Activated B cell treated with CpG ODN at 0.5 μM for 24 hours (primary cell): Measurements from ENCODE around the gene SGCD. TPM values are rescaled to one million over a fixed set of nuclear protein-coding genes. Genes with fewer than 3 reads are reported as not detected.

Experiments used
- ATAC-seq: fragments of 200-7000 bp; cut with Tn5 transposase; one replicate; pipeline ENCODE4 v1.10.0; 2021; ENCODE audit warnings: low read depth, mild to moderate bottlenecking, moderate library complexity
- CTCF ChIA-PET: fragments of 350-600 bp; sonication (Branson Sonifier 250); formaldehyde crosslinking; loops from one replicate; lab custom pipeline; 2021; ENCODE audit warnings: antibody characterized with exemption; lab: Charles Lee
- POLR2A ChIA-PET: fragments of 350-600 bp; sonication (Branson Sonifier 250); formaldehyde crosslinking; loops from one replicate; lab custom pipeline; 2021; ENCODE audit warnings: antibody characterized with exemption; lab: Charles Lee
- DNase-seq: peaks from one replicate; pipeline ENCODE4 v3.0.0; 2022
- H3K27ac Mint-ChIP-seq: one replicate; pipeline ENCODE4 v1.8.0; 2020; ENCODE audit warnings: mixed read lengths
- H3K27me3 Mint-ChIP-seq: one replicate; pipeline ENCODE4 v1.8.0; 2021; ENCODE audit warnings: mixed read lengths
- H3K36me3 Mint-ChIP-seq: one replicate; pipeline ENCODE4 v1.8.0; 2021; ENCODE audit warnings: low read depth, mixed read lengths
- H3K4me1 Mint-ChIP-seq: one replicate; pipeline ENCODE4 v1.8.0; 2021; ENCODE audit warnings: mixed read lengths
- H3K4me3 Mint-ChIP-seq: one replicate; pipeline ENCODE4 v1.8.0; 2020; ENCODE audit warnings: mild to moderate bottlenecking, mixed read lengths
- H3K9me3 Mint-ChIP-seq: one replicate; pipeline ENCODE4 v1.8.0; 2020; ENCODE audit warnings: mixed read lengths
- intact Hi-C: fragments of 100-400 bp; cut with micrococcal nuclease; formaldehyde crosslinking; loops from one replicate; pipeline ENCODE4 v1.15.1; 2024
- total RNA-seq: library from RNA; stranded (reverse); gene quantifications from 2 replicates; pipeline ENCODE4 v1.2.3, GENCODE V29; 2022
- TF ChIP-seq, protein P1 (sequence below): fragments of 200-600 bp; IDR thresholded peaks from one replicate; pipeline ENCODE4 v1.8.0; 2022; ENCODE audit warnings: antibody characterized with exemption, mild to moderate bottlenecking

Gene SGCD
- total RNA-seq, 1 donor from 2014 or later = not detected

DNA sequence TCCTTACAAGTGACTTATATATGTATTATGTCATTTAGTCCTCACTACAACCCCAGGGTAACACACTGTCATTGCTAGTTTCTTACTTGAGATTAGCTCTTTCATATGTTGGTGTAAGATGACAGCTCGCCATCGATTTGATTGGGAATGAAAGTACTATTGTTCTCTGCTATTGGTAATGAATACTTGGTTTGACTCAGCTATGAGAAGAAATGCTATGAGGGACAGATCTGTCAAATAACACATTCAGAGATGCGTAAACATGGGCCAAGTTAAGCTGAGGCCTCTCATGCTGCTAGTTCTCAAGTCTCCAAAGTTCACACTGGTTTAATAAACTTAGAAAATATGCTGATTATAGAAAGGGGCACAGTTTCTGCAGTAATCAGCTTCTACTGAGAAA, 142.7 kb downstream of the SGCD start:
- TF ChIP-seq, protein P1, sequence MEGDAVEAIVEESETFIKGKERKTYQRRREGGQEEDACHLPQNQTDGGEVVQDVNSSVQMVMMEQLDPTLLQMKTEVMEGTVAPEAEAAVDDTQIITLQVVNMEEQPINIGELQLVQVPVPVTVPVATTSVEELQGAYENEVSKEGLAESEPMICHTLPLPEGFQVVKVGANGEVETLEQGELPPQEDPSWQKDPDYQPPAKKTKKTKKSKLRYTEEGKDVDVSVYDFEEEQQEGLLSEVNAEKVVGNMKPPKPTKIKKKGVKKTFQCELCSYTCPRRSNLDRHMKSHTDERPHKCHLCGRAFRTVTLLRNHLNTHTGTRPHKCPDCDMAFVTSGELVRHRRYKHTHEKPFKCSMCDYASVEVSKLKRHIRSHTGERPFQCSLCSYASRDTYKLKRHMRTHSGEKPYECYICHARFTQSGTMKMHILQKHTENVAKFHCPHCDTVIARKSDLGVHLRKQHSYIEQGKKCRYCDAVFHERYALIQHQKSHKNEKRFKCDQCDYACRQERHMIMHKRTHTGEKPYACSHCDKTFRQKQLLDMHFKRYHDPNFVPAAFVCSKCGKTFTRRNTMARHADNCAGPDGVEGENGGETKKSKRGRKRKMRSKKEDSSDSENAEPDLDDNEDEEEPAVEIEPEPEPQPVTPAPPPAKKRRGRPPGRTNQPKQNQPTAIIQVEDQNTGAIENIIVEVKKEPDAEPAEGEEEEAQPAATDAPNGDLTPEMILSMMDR = no peak
- peaks cover 3% of the 10 kb centered on the region for H3K27me3 Mint-ChIP-seq
- CTCF ChIA-PET = no interaction called here
- no peak overlapping the region for H3K27ac Mint-ChIP-seq
- ATAC-seq (no peak), DNase-seq (no peak)
- POLR2A ChIA-PET = no interaction called here
- H3K36me3 Mint-ChIP-seq = no peaks in the 10 kb centered on the region
- H3K4me3 Mint-ChIP-seq = no peak overlapping the region
- intact Hi-C loops = no loop called here
- no peaks in the 10 kb centered on the region for H3K9me3 Mint-ChIP-seq
- no peaks in the 10 kb centered on the region for H3K4me1 Mint-ChIP-seq

- ChIA-PET POLR2A (no interaction called here), CTCF (no interaction called here)
- H3K27ac Mint-ChIP-seq = no peak overlapping the region
Measured at GRCh38 chr5:156471893-156472292, 144.9 kb downstream of the SGCD start.

GRCh38 chr5:156473269-156473908, 146.4 kb downstream of the SGCD start:
- ATAC-seq = no peak
- no peaks in the 10 kb centered on the region for H3K36me3 Mint-ChIP-seq
- no peaks in the 10 kb centered on the region for H3K9me3 Mint-ChIP-seq
- ChIA-PET CTCF (no interaction called here), POLR2A (no interaction called here)
- no peak overlapping the region for H3K27ac Mint-ChIP-seq
- intact Hi-C loops = no loop called here
- TF ChIP-seq, protein P1 = no peak
- H3K4me1 Mint-ChIP-seq = no peaks in the 10 kb centered on the region
- no peak for DNase-seq
- H3K4me3 Mint-ChIP-seq = no peak overlapping the region
- peaks cover 2% of the 10 kb centered on the region for H3K27me3 Mint-ChIP-seq

More at GRCh38 chr5:156471893-156472292, 144.9 kb downstream of the SGCD start:
- no peak for ATAC-seq
- Mint-ChIP-seq H3K36me3 (no peaks in the 10 kb centered on the region), H3K27me3 (peaks cover 2% of the 10 kb centered on the region), H3K9me3 (no peaks in the 10 kb centered on the region), H3K4me3 (no peak overlapping the region), H3K4me1 (no peaks in the 10 kb centered on the region)
- DNase-seq = no peak
- TF ChIP-seq, protein P1 = no peak
- intact Hi-C loops = no loop called here

DNA sequence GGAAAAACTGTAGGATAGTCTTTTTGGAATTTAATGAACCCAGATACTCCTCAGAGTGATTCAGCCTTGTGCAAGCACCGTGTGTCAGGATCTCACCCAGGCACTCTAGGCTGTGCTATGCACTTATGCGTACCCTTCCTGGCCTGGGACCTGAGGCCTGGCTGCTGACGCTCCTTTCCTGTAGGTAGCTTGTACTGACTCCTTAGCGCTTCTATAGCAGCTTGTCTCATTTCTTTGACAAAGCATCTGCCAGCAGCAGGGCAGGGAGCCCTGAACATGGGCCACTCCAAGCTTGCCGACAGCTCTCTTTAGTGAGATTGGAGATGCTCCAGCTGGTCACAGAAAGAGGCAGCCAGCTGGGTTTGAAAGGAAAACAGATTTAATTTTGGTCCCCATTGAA, 147.3 kb downstream of the SGCD start:
- no peaks in the 10 kb centered on the region for H3K36me3 Mint-ChIP-seq
- no peak overlapping the region for H3K4me3 Mint-ChIP-seq

More for the DNA sequence above, 147.3 kb downstream of the SGCD start:
- DNase-seq = no peak
- ATAC-seq = no peak
- TF ChIP-seq, protein P1 = no peak
- Mint-ChIP-seq H3K27ac (no peak overlapping the region), H3K4me1 (no peaks in the 10 kb centered on the region), H3K27me3 (peaks cover 2% of the 10 kb centered on the region), H3K9me3 (no peaks in the 10 kb centered on the region)
- CTCF ChIA-PET = no interaction called here
- POLR2A ChIA-PET = no interaction called here
- intact Hi-C loops = no loop called here
